Left ventricle myocardium superior (tissue), 1 donor: ENCODE results near the gene ADCK1. TPM values are rescaled to one million over a fixed set of nuclear protein-coding genes. Genes with fewer than 3 reads are reported as not detected.

ENCODE experiments used
- ATAC-seq: fragments of 200-7000 bp; cut with Tn5 transposase; one replicate; pipeline ENCODE4 v1.9.1; 2020; ENCODE audit warnings: mild to moderate bottlenecking, moderate library complexity
- DNase-seq: peaks from one replicate; pipeline ENCODE4 v3.0.0-alpha.2; 2020
- intact Hi-C: fragments of 100-400 bp; cut with micrococcal nuclease; formaldehyde crosslinking; loops from one replicate; pipeline ENCODE4 v1.11.0; 2022
- total RNA-seq: library from RNA; stranded (reverse); fragmentation: NEBNext Ultra II Directional; extraction: Animal tissue kit (Norgen Biotek cat#: 25700); gene quantifications from one replicate; pipeline ENCODE4 v1.2.1, GENCODE V29; 2021
- donor health status: DM: no; HTN: yes; CAD: no; lungs with severe emphysema.

ADCK1 gene
- total RNA-seq, 1 donor from 2014 or later, result 11.0 TPM

DNA sequence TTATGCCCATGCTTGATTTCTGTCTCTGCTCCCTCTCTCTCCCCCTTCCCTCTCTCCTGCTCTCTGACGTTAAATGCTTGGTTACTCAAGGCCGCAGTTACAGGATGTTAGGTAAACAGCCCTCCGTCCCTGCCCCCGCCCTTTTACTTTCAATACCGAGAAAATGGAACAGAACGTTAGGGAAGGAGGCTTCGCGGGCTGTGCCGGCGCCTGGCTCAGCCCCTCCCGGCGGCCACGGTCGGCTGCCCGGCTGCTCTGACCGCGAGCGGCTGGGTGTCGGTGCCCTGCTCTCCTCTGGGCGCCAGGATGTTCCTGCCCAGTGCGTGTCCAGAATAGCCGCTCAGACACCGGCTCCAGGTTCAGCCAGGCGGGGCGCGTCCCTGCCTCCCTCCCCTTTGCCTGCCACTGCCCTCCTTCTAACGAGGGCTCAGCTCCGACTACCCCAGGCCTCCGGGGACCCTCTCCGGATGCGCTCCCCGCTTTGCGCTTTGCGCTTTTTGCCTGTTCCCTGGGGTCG is 166.1 kb downstream of the ADCK1 start:
- intact Hi-C loops, result no loop called here
- ATAC-seq, result peak; percentile 81

DNA sequence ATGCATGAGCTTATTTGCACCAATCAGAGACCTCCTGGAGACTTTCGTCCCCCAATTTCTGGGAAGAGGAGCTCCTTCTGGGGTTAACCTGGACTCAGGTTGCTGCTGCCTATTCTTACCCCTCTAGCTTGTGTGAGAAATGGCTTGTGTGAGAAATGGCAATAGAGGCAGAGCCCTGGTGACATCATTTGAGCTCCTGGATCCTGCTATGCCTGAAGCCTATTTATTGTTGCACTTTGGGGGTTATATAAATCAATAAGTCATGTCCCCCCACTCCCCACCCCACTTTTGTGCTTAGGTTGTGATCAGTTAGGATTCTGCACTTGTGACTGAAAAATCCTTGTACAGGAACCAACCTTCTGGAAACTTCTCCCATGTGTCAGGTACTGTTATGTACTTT is 167.2 kb downstream of the ADCK1 start:
- DNase-seq, result no peak
- no peak for ATAC-seq
- intact Hi-C loops, result no loop called here

More for the DNA sequence above, 166.1 kb downstream of the ADCK1 start:
- peak; percentile 41 for DNase-seq

DNA sequence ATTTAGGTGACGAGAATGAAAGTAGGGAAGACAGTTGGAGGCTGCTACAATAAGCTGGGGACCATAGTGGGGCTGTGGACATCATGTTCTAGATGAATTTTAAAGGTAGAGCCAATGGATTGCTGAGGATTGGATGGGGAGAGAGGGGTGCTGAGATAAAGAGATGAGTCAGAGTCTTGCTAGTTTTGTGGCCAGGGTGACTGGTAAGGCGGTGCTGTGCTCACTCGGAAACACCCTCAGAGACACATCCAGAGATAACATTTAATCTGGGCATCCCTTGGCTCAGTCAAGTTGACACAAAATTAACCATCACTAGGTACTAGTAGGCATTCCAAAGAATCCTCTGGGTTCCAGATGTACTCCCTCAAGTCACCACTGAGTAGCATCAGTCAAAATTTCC is 170.7 kb downstream of the ADCK1 start:
- DNase-seq, result no peak
- intact Hi-C loops, result no loop called here
- no peak for ATAC-seq

DNA sequence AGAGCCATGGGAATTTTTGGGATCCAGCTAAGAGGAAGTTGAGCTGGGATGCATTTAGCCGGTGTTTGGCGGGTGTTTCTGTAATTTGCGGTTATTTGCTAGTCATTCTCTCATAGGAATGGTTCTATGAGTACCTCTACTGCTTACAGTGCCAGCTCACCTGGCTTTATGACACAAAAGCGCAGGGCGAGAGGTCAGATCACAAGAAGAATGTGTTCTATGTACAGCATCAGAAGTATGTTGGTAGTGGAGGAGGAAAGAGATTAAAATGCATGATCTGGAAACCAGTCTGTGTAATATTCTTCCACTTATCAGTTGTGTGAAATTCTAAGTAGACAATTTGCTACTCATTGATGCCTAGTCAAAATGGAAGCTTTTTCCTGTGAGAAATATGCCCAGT is 173.3 kb downstream of the ADCK1 start:
- DNase-seq (no peak), ATAC-seq (no peak)
- intact Hi-C loops, result no loop called here

DNA sequence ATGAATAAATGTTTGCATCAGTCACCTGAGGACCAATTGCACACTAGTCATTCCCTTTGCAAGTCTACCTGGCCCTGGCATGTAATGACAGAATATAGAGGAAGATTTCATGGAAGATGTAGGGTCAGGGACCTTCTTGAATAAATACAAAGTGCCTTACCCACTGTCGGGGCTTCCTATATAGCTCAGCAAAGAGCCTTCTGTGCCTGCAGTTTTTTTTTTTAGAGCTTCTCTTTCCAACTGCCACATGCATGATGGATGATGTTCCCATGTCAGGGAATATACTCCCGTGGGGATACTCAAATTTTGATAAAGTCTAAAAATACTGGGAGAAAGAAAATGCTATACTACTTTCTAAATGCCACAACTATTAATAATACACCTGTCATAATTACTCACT is 176.7 kb downstream of the ADCK1 start:
- DNase-seq, result no peak
- intact Hi-C loops, result no loop called here
- no peak for ATAC-seq

DNA sequence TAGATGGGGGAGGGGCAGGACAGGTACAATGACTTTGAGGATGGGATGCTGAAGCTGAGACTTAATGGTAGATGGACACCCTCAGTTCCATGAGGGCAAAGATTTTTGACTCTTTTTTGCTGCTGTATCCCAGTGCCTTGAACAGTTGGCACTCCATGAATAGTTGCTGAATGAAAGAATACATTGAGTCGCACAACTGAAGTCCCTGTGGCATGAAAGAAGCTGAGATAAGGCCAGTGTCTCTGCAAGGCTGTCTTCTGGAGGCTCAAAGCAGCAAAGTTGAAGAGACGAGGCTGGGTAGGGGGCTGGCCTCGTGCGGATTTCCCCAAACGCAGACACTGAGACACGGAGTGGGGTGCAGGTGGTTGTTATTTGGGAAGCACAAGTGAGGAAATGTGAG is 179.3 kb downstream of the ADCK1 start:
- no peak for ATAC-seq
- intact Hi-C loops, result no loop called here
- DNase-seq, result no peak

DNA sequence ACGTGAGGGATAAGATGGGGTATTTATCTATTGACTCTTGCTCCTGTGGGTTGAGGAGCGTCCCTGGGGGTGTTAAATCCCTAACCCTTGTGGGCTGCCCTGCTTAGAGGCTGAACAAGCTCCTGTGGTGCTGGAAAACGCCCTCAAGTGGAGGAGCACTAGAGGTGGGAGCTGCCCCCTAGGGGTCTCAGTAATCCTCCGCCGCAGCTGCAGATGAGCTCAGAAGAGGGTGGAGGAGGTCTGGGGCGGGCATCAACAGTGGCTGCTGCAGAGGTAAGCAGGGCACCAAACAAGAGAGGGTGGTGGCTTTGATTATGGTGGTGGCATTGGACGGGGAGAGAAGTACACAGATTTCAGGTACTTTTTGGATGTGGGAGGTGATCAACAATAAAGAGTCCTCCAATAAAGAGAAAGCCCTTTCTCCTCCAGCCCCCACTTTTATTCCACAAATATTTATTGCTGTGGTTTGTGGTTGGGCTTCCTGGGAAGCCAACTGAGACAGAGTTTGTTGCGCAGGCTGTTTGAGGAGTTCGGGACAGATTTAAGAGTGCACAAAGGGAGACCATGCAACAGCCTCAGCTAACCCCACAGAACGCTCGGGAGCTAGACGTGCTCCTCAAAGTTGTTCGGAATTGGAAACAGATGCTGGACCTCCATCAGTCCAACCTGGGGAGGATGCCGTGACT is 179.9 kb downstream of the ADCK1 start:
- intact Hi-C loops, result no loop called here
- ATAC-seq, result no peak
- no peak for DNase-seq

DNA sequence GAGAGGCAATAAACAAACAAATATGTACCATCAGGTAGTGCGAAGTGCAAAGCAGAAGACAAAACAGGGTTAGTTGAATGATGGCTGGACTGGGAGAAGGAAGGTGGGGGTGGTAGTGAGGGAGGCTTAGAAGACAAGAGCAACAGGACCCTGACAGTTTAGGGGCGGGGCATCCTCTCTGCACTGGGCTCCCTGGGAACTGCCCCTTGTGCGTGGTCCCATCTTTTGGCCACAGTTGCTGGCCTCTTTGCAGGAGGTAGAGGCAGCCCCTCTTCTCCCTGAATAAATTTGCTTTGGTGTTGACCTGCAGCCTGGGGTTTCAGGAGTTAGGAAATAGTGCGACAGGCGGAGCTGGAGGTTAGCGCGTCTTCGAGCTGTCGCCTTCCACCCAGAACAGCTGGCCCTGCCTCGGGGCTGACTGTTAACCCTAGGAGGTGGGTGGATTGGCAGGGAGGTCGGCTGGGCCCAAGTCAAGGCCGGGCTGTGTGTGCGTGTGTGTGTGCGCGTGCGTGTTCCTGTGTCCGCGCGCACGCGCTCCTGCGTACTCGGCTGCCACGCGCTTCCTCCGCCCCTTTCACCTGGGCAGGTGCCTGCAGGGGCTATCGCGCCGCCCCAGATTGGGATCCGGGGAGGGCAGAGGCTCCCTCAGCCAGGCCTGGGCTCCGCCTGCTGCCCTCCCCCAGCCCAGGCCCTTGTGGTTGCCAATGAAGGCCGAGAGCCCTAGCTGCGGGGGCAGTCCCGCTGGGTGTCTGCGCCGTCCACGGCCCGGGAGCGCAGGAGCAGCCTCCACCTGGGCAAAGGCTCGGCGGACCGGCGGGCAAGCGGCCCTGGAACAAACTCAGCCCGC is 180.8 kb downstream of the ADCK1 start:
- intact Hi-C loops, result no loop called here
- ATAC-seq, result peak; percentile 66
- DNase-seq, result peak; percentile 35

Other genes starting within 250 kb of the ADCK1 start
- gene SPTLC2, start 183.5 kb upstream of the ADCK1 start, total RNA-seq, result 10.9 TPM
- gene ALKBH1, start 92.1 kb upstream of the ADCK1 start, total RNA-seq, result 12.8 TPM
- 201 TPM for gene SLIRP, start 92.0 kb upstream of the ADCK1 start, total RNA-seq
- gene SNW1, start 39.0 kb upstream of the ADCK1 start, total RNA-seq, result 49.8 TPM